Measurements from ENCODE around the gene ECHDC3. TPM values are rescaled to one million over a fixed set of nuclear protein-coding genes. Genes with fewer than 3 reads are reported as not detected.

The ECHDC3 gene
- total RNA-seq, 4 donors from 2014 or later = 44.5 to 139 (median 89.4) TPM

- no peak for DNase-seq (ENCODE audit: low spot score in 2 of 2)
- TF ChIP-seq CTCF (IDR thresholded peaks at IDR 0.05) = no peak
- intact Hi-C loops (cut with DNase I; ENCODE audit: low total_unique reads) = no loop called here
- 91 to 92% methylated on average over 12 of the region's 12 CpGs for WGBS, 2 donors
- H3K4me3 ChIP-seq (ENCODE audit: low read depth, poor library complexity, severe bottlenecking) = no peak overlapping the region
Measured at GRCh38 chr10:11797847-11798633, 55.9 kb downstream of the ECHDC3 start.

GRCh38 chr10:11798845-11799735 is 56.9 kb downstream of the ECHDC3 start:
- no peak for DNase-seq (ENCODE audit: low spot score in 2 of 2)
- intact Hi-C loops (cut with DNase I; ENCODE audit: low total_unique reads) = no loop called here
- 60 to 68% methylated on average over 17 to 18 of the region's 18 CpGs for WGBS, 2 donors
- no peak overlapping the region for H3K4me3 ChIP-seq (ENCODE audit: low read depth, poor library complexity, severe bottlenecking)
- no peak for TF ChIP-seq POLR2A (IDR thresholded peaks at IDR 0.05)

GRCh38 chr10:11799736-11800080 is 57.5 kb downstream of the ECHDC3 start:
- no peak for TF ChIP-seq CTCF (IDR thresholded peaks at IDR 0.05)
- intact Hi-C loops (cut with DNase I; ENCODE audit: low total_unique reads) = no loop called here

GRCh38 chr10:11804336-11804735 is 62.2 kb downstream of the ECHDC3 start:
- intact Hi-C loops (cut with DNase I; ENCODE audit: low total_unique reads) = no loop called here
- no peak for TF ChIP-seq CTCF (IDR thresholded peaks at IDR 0.05)
- TF ChIP-seq POLR2A (IDR thresholded peaks at IDR 0.05) = no peak
- DNase-seq (ENCODE audit: low spot score in 2 of 2) = no peak
- 85 to 86% methylated on average over 14 to 16 of the region's 16 CpGs for WGBS, 2 donors
- no peak overlapping the region for H3K4me3 ChIP-seq (ENCODE audit: low read depth, poor library complexity, severe bottlenecking)

More at GRCh38 chr10:11799736-11800080, 57.5 kb downstream of the ECHDC3 start:
- H3K4me3 ChIP-seq (ENCODE audit: low read depth, poor library complexity, severe bottlenecking) = no peak overlapping the region
- DNase-seq (ENCODE audit: low spot score in 2 of 2) = no peak
- WGBS, 2 donors = 88 to 89% methylated on average over 9 of the region's 9 CpGs

- TF ChIP-seq CTCF (IDR thresholded peaks at IDR 0.05) = no peak
- 82 to 84% methylated on average over 4 of the region's 4 CpGs for WGBS, 2 donors
- H3K4me3 ChIP-seq (ENCODE audit: low read depth, poor library complexity, severe bottlenecking) = no peak overlapping the region
- DNase-seq (ENCODE audit: low spot score in 2 of 2) = no peak
- intact Hi-C loops (cut with DNase I; ENCODE audit: low total_unique reads) = no loop called here
Measured at GRCh38 chr10:11805792-11806191, 63.6 kb downstream of the ECHDC3 start.

- DNase-seq (ENCODE audit: low spot score in 2 of 2) = no peak
- no peak overlapping the region for H3K4me3 ChIP-seq (ENCODE audit: low read depth, poor library complexity, severe bottlenecking)
- TF ChIP-seq CTCF (IDR thresholded peaks at IDR 0.05) = no peak
- no peak for TF ChIP-seq POLR2A (IDR thresholded peaks at IDR 0.05)
- intact Hi-C loops (cut with DNase I; ENCODE audit: low total_unique reads) = no loop called here
- WGBS, 2 donors = 87% methylated on average over 6 of the region's 6 CpGs
Measured at GRCh38 chr10:11806706-11807105, 64.5 kb downstream of the ECHDC3 start.

Measured in lower leg skin (tissue), 4 donors.